Cerebellar nuclear complex (tissue), 1 donor: ENCODE results near the gene IL18BP.

ENCODE experiments used
- DNase-seq, 2 experiments: peaks; one replicate each; lab custom pipeline; 2025; lab: John Stamatoyannopoulos, UW

The IL18BP gene

DNA sequence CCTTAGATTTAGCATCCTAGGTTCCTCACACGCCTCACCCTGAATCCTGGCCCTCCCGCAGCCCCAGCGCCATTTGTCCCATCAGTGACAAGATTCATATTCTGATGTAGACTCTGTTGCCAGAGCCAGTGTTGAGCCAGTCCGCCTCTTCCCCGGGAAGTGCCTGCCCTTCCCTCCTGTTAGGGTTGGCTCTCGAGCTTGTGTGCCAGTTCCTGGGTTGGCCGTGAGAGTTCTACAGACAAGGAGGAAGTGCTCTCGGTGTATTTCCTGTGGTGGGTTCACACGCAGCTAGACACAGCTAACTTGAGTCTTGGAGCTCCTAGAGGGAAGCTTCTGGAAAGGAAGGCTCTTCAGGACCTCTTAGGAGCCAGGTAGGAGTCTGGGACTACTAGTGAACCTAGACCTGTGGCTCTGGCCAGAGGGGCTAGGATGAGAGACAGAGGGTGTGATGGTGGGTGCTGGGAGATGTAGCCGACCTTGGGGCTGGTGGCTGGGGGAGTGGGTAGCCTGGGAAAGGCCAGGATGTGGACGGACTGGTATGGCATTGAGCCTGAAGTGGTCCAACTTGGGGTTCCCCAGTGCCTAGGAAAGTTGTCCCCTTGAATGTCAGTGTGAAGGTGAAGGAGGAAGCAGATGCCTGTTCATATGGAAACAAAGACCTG, at the start of gene IL18BP:
IL18BP (plus strand) TSS at position 261 of the 662 bp plus-strand sequence. CDS start 1,076 bp downstream, outside the sequence.
- DNase-seq: no peak

DNA sequence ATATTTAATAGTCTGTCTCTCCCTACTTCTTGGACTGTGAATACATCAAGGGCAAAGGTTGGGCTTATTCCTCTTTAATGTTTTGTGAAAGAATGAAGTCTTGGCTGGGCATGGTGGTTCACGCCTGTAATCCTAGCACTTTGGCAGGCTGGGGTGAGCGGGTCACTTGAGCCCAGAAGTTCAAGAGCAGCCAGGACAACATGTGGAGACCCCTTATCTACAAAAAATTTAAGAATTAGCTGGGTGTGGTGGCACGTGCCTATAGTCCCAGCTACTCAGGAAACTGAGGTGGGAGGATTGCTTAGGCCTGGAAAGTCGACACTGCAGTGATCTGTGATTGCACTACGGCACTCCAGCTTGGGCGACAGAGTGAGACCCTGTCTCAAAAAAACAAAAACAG, 49.7 kb upstream of the IL18BP start:
- DNase-seq: no peak

DNA sequence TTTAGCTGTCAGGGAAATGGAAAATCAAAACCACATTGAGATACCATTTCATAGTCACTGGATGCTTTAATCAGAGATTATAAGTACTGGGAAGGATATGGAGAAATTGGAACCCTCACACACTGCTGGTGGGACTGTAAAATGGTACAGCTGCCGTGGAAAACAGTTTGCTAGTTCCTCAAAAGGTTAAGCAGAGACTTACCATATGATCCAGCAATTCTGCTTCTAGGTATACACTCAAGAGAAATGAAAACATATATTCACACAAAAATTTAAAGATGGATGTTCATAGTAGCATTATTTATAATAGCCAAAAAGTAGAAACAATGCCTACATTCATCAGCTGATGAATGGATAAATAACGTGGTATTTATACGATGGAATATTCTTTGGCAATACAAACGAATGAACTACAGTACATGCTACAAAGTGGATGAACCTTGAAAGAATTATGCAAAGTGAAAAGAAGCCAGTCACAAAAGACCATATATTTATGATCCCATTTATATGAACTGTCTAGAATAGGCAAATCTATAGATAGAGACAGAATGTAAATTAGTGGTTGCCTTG, 46.9 kb upstream of the IL18BP start:
- DNase-seq: no peak

DNA sequence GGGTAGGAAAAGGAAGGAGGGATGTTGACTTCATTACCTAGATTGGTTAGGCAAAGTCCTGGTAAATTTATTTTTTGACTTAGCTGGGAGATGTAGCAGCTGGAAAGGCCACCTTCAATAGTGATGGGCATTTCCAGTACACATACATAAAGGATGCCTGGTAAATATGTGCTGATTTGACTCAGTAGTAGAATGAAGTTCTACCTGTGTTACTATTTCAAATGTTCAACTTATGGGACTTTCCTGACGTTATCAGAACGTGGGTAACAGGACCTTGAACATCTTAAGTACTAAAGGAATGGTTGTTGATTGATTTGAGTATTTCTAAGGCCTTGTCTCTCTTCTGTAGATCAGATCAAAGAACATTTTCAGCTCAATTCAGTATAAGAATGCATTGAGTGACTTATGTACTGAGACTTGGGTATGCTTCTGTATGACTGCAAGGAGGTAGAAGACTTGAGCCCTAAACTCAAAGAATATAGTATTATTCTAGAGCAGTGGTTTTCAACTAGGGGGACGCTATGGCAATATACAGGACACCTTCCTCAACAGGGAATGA, 42.7 kb upstream of the IL18BP start:
- no peak for DNase-seq

DNA sequence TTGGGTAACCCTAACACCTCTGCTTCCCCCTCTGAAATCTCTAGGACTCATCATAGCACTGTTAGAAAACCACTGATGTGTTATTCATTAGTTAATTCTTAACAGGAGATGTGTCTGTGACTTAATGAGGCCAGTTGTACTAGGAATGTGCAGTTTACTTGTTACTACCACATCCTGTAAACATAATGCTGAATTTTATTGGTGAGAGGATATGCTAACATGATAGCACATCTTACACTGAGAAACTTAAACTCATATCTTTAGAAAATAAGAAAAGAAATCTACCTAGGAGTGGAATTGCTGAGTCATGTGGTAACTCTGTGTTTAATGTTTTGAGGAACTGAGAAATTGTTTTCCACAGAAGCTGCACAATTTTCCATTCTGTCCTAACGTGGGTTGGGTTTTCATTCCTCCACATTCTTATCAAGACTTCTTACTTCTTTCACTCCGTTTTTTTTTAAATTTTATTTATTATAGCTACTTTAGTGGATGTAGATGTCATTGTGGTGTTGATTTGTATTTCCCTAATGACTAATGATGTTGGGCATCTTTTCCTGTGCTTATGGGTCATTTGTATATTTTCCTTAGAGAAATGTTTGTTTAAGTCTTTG, 36.2 kb upstream of the IL18BP start:
- DNase-seq: no peak

- DNase-seq: no peak
Measured at GRCh38 chr11:71963468-71963867, 35.2 kb upstream of the IL18BP start.

DNA sequence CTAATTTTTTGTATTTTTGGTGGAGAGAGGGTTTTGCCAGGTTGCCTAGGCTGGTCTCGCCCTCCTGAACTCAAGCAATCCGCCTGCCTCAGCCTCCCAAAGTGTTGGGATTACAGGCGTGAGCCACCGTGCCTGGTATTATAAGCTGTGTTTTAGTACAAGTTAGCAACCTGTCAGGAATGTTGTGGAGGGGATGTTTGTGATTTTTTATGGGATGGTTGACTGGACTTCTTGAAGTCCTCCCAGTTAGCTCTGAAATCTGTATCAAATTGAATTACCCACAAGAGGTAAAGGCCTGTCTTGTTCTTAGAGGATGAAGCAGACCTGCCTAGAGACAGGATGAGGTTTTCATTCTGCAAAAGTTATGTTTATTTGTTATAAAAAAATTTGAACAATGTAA, 34.1 kb upstream of the IL18BP start:
- no peak for DNase-seq

DNA sequence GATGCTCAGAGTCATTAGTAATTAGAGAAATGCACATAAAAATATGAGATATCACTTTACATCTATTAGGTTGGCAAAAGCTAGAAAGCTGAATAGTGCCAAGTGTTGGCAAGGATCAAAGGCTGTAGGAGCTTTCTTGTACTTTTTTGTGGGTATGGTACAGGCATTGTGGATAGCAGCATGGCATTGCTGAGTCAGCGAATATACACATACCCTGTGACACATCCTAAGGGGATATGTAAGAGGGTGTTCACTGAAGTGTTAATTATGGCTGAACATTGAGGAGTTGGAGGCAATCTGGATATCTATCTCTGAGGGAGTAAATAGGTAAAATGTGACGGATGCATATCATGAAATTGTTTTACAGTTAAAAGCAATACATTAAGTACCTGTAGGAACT, 27.0 kb upstream of the IL18BP start:
- no peak for DNase-seq

DNA sequence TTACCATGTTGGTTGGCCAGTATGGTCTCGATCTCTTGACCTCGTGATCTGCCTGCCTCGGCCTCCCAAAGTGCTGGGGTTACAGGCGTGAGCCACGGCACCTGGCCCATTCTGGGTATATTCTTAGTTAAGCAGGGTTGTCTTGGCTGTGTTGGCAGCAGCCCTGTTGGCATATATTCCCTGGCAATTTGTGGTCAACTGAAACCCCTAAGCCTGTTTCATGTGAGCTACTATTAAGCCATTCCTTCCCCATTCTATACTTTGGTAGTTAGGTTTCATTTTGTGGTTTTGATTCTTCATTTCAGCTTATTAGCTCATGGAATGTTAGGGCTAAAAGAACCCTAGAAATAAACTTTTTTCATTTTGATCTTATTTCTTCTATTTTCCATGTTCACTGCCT, 22.2 kb upstream of the IL18BP start:
- no peak for DNase-seq

- DNase-seq: no peak
Measured at GRCh38 chr11:71977090-71977489, 21.6 kb upstream of the IL18BP start.

- peak in 1 of 2 experiments; percentile 29 for DNase-seq
Measured at GRCh38 chr11:71977743-71978418, 20.8 kb upstream of the IL18BP start.

GRCh38 chr11:71979094-71979493, 19.6 kb upstream of the IL18BP start:
- DNase-seq: no peak

GRCh38 chr11:71979602-71980001, 19.1 kb upstream of the IL18BP start:
- no peak for DNase-seq

- DNase-seq: no peak
Measured at GRCh38 chr11:71986131-71986530, 12.6 kb upstream of the IL18BP start.

DNA sequence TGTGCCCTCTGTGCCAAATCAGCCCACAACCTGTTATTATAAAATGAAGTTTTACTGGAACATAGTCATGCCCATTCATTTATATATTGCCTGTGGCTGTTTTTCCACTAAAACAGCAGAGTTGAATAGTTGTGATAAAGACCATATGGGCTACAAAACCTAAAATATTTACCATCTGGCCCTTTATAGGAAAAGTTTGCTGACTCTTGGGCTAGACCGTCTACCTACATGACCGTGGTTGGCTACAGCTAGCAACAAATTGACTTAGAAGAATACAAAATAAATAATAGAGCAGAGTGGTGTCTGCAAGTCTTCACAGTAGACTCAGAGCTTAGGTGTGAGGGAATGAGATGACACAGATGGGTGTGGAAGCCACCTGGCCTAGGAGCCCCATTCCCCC, 11.2 kb upstream of the IL18BP start:
- no peak for DNase-seq

- no peak for DNase-seq
Measured at GRCh38 chr11:71988050-71988449, 10.7 kb upstream of the IL18BP start.

GRCh38 chr11:71990701-71991100, 8.0 kb upstream of the IL18BP start:
- no peak for DNase-seq

DNA sequence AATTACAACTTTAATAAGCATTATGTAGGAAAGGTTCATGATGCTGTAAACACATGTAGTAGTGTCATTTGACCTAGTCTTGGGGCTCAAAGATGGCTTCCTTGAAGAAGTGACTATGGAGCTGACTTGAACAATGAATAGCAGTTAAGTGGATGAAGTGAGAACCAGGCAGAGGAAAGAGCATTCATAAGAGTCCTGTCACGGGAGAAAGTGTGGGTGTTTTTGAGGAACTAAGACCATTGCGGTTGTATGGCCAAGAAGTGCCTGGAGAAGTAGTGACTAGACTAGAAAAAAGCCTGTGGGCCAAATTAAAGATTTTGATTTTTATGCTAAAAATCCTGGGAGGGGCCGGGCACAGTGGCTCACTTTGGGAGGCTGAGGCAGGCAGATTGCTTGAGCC, 7.2 kb upstream of the IL18BP start:
- no peak for DNase-seq

DNA sequence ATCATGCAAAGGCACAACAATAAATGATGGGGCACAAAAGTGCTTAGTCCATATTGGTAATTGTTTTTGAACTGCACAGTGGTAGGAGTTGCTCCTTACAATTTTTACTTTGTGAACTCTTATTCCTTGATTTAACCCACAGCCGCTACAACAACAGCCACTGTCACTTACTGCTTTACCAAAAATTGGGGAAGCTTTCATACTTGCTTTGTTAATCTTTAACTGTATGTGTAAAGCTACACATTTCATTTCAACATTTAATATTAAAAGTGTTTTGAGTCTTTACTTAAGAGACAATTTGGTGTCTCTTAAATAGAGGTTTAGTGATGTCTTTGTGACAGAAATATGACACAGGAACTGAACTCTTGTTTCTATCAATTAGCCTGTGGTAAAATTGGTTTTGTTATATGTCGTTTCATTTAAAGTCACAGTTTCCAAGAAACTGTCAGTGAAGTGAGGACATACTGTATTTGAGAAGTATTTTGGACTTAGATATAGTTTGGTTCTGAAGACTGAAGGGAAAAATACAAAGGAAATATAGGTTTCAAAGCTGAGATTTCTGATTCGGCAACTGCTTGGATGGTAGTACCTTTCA, 6.5 kb upstream of the IL18BP start:
- DNase-seq: no peak

- no peak for DNase-seq
Measured at GRCh38 chr11:71994786-71995185, 3.9 kb upstream of the IL18BP start.

DNA sequence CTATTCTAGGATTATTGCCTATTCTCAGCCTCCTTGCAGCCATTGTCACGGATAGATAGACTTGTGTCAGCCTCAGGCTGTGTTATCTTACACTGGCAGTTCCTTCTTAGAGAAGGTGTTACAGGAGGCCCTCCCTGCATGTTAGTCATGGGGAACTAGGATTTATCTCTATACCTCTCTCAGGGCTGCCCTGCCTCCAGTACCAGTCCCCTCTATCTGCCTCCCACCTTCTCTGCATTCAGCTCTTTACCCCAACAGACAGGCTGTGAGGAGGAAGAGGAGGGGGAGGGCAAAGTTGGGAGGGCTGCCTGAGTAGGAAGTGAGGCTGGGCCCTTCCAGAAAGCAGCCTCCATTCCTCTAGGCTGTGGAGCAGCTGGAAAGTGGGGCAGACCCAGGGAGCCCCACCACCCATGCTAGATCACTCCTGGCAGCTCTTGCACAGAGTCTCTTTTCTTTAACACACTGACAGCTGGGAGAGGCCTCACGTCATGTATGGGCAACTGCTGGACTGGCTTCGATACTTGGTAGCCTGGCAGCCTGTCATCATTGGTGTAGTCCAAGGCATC, 2.9 kb upstream of the IL18BP start:
- no peak for DNase-seq

GRCh38 chr11:71996517-71996916, 2.2 kb upstream of the IL18BP start:
- DNase-seq: no peak
